Coronary artery (tissue), 2 donors: ENCODE data around the gene MUC5AC.
A peak's percentile ranks its signal among the peaks of the same experiment; 100 is the strongest.

ENCODE experiments used
- DNase-seq: peaks from one replicate; pipeline ENCODE4 v3.0.0-alpha.2; 2017; ENCODE audit warnings: low spot score
- H3K27ac ChIP-seq, 2 donors: fragments of 200-600 bp; sonication (generic); one replicate each; pipeline ENCODE4 v1.5.1; 2016 to 2019
- H3K4me3 ChIP-seq: fragments of 200-600 bp; sonication (generic); 2 replicates; pipeline ENCODE4 v1.5.1; 2016; ENCODE audit warnings: mild to moderate bottlenecking, moderate library complexity
- TF ChIP-seq, protein P1 (sequence below): fragments of 200-600 bp; sonication (generic); IDR thresholded peaks from one replicate; pipeline ENCODE4 v1.5.1; 2019; ENCODE audit warnings: antibody characterized with exemption

MUC5AC gene

DNA sequence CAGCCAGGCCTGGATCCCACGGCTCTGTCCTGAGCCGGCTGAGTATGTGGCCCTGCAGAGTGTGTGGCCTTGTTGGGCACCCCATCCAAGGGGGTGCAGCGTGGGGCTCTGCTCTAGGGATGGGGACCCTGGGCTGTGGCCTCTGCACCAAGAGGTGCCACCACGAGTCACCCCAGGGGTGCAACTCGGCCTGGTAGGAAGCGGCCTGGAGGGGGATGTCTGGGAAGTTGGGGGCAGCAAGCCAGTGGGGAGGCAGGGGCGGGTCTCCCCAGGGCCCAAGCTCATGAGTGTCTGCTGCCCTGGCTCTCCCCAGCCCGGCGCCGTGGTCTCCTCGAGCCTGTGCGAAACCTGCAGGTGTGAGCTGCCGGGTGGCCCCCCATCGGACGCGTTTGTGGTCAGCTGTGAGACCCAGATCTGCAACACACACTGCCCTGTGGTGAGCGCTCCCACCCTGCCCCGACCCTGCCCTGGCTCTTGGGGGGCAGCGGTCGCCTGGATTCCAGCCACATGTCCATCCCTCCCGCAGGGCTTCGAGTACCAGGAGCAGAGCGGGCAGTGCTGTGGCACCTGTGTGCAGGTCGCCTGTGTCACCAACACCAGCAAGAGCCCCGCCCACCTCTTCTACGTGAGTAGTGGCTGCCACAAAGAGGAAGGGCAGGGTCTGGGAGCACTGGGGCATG lies 40.9 kb downstream of the MUC5AC start:
- DNase-seq, result no peak
- TF ChIP-seq, protein P1, sequence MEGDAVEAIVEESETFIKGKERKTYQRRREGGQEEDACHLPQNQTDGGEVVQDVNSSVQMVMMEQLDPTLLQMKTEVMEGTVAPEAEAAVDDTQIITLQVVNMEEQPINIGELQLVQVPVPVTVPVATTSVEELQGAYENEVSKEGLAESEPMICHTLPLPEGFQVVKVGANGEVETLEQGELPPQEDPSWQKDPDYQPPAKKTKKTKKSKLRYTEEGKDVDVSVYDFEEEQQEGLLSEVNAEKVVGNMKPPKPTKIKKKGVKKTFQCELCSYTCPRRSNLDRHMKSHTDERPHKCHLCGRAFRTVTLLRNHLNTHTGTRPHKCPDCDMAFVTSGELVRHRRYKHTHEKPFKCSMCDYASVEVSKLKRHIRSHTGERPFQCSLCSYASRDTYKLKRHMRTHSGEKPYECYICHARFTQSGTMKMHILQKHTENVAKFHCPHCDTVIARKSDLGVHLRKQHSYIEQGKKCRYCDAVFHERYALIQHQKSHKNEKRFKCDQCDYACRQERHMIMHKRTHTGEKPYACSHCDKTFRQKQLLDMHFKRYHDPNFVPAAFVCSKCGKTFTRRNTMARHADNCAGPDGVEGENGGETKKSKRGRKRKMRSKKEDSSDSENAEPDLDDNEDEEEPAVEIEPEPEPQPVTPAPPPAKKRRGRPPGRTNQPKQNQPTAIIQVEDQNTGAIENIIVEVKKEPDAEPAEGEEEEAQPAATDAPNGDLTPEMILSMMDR, result no peak
- H3K4me3 ChIP-seq, result no peak overlapping the region
- H3K27ac ChIP-seq, result no peak overlapping the region

DNA sequence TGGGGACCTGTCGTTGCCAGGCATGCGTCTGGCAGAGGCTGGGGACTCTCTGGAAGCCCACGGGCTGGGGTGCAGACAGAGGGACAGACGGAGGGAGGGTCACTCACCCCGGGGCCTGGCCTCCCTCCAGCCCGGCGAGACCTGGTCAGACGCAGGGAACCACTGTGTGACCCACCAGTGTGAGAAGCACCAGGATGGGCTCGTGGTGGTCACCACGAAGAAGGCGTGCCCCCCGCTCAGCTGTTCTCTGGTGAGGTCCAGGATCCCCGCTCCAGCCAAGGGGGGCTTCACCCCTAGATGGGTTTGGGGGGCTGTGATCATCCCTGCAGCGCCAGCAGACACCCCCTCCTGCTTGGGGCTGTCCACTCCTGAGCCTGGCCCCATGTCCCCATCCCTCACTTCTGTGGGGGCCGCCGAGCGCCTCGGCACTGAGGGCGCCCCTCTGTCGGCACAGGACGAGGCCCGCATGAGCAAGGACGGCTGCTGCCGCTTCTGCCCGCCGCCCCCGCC lies 41.5 kb downstream of the MUC5AC start:
- DNase-seq, result no peak
- TF ChIP-seq, protein P1, result no peak
- no peak overlapping the region for H3K4me3 ChIP-seq

DNA sequence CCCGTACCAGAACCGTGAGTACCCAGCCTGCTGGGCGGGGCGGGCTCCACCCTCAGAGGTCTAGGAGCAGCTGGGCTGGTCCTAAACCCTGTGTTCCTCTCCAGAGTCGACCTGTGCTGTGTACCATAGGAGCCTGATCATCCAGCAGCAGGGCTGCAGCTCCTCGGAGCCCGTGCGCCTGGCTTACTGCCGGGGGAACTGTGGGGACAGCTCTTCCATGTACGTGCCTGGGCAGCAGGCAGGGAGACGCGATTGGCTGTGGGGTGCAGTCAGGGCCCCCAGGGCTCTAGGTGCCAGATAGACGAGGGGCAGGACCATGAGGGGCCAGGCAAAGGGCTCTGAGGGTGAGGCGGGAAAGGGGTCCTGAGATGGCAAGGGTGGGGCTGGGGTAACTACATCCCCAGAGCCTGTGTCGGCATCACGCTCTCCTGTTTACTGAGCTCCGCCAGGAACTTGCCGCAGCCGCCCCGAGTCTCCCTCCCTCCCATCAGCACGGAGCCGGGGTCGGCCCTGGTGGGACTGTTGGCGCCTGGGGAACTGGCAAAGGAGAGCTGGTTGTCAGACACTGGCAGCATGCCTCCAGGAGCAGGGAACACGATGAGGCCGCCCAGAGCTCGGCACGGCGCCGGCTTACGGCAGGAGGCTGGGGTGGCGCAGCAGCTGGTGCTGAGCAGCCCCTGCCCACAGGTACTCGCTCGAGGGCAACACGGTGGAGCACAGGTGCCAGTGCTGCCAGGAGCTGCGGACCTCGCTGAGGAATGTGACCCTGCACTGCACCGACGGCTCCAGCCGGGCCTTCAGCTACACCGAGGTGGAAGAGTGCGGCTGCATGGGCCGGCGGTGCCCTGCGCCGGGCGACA lies 42.2 kb downstream of the MUC5AC start:
- no peak overlapping the region for H3K27ac ChIP-seq
- DNase-seq, result peak; percentile 62
- TF ChIP-seq, protein P1, result no peak
- H3K4me3 ChIP-seq, result no peak overlapping the region

More for the DNA sequence above, 41.5 kb downstream of the MUC5AC start:
- H3K27ac ChIP-seq, result no peak overlapping the region

DNA sequence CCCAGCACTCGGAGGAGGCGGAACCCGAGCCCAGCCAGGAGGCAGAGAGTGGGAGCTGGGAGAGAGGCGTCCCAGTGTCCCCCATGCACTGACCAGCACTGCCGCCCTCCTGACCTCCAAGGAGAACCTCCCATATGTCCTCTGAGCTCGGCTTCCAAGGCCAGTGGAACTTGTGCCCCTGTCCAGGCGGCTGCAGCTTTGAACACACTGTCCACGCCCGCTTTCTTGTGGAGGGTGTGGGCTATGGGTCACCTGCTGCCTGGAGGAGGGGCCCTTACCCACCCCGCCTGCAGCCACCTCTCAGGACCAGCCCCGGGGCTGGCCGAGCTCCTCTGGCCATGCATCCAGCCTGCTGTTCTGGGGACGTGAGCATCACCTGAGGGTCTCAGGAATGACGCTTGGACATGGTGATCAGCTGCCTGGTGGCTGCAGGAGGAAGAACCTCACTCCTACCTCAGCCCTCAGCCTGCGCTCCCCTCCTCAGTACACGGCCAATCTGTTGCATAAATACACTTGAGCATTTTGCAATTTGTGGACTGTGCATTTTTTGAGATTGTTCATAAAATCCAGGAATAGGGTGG lies 42.9 kb downstream of the MUC5AC start:
- TF ChIP-seq, protein P1, result no peak
- Histone ChIP-seq H3K27ac (no peak overlapping the region), H3K4me3 (no peak overlapping the region)
- peak; percentile 66 for DNase-seq

DNA sequence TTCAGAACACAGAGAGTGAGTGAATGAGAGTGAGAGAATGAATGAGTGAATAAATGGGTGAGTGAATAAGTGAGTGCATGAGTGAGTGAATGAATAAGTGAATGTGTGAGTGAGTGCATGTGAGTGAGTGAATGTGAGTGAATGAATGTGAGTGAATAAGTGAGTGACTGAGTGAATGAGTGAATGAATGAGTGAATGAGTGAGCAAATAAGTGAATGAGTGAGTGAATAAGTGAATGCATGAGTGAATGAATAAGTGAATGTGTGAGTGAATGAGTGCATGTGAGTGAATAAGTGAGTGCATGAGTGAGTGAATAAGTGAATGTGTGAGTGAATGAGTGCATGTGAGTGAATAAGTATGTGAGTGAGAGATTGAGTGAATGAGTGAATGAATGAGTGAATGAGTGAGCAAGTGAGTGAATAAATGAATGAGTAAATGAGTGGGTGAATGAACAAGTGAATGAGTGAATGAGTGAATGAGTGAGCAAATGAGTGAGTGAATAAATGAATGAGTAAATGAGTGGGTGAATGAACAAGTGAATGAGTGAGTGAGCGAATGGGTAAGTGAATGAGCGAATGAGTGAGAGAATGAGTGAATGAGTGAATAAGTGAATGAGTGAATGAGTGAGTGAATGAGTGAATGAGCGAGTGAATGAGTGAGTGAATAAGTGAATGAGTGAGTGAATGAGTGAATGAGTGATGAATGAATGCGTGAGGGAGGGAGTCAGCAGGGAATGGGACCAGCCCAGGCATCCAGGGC lies 43.8 kb downstream of the MUC5AC start:
- no peak overlapping the region for H3K4me3 ChIP-seq
- TF ChIP-seq, protein P1, result no peak
- H3K27ac ChIP-seq, result no peak overlapping the region
- DNase-seq, result no peak

DNA sequence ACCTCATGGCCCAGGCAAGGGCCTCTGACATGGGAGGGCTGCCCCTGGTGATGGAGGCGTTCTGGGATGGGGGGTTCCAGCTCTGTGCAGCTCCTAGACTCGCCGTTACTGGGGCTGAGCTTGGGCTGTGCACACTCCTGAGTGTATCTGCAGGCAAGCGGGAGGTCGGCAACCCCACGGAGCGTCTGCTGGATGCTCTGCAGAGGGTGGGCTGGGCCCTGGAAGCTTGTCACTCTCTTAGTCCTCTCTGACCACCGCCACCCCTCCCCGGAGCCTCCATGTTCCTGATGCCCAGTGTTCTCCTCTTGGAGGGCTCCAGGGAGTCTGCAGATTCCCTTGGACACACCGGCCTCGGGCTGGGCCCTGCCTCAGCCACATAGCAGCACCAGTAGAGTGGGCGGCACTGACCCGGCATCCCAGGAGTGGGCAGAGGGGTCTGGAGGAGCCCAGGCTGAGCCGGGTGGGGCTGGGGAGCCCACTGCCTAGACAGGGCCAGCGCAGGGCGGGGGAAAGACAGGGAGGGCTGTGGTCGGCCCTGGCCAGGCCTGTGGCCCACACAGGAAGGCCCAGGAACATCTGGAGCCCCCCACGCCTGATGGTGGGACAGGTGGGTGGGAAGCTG lies 44.5 kb downstream of the MUC5AC start:
- H3K27ac ChIP-seq, result no peak overlapping the region
- no peak overlapping the region for H3K4me3 ChIP-seq
- peak; percentile 60 for DNase-seq
- TF ChIP-seq, protein P1, result no peak
